Kidney (tissue), 14 donors: ENCODE measurements around the gene ZBTB47. TPM values are rescaled to one million over a fixed set of nuclear protein-coding genes. Genes with fewer than 3 reads are reported as not detected.
A peak's percentile ranks its signal among the peaks of the same experiment; 100 is the strongest.

Experiments used
- DNase-seq, 5 donors: peaks; one replicate each; pipeline ENCODE4 v3.0.0-alpha.2; 2013 to 2020
- FAIRE-seq: peaks from 2 replicates; lab custom pipeline; 2012; peaks lifted over from hg19 to GRCh38; lab: Jason Lieb, UNC
- H3K27ac ChIP-seq, 2 donors: one replicate each; pipeline ENCODE4 v1.7.0; 2013; ENCODE audit warnings: low read depth in 2 of 2, low read length in 2 of 2, inconsistent platforms in 1 of 2
- H3K27me3 ChIP-seq: one replicate; pipeline ENCODE4 v1.7.1; 2013; ENCODE audit warnings: low read length, inconsistent platforms; ENCODE audit not compliant: control insufficient read depth, insufficient read depth
- H3K36me3 ChIP-seq, 3 donors: one replicate each; pipeline versions ENCODE4 v1.7.0 to v1.7.1; 2013; ENCODE audit warnings: low read length in 3 of 3, control low read depth in 1 of 3, inconsistent platforms in 1 of 3; ENCODE audit not compliant: insufficient read depth in 3 of 3, control insufficient read depth in 2 of 3
- H3K4me1 ChIP-seq, 3 donors: one replicate each; pipeline versions ENCODE4 v1.7.0 to v1.7.1; 2013; ENCODE audit warnings: low read length in 3 of 3, inconsistent platforms in 1 of 3, low read depth in 1 of 3; ENCODE audit not compliant: control insufficient read depth in 2 of 3, insufficient read depth in 2 of 3
- H3K4me3 ChIP-seq, 3 donors: one replicate each; pipeline versions ENCODE4 v1.7.0 to v1.8.1; 2013; ENCODE audit warnings: low read length in 3 of 3, control low read depth in 1 of 3, inconsistent platforms in 1 of 3
- H3K9ac ChIP-seq, 3 donors: one replicate each; pipeline versions ENCODE4 v1.7.0 to v1.7.1; 2013; ENCODE audit warnings: low read length in 3 of 3, control low read depth in 1 of 3, inconsistent platforms in 1 of 3
- H3K9me3 ChIP-seq, 3 donors: one replicate each; pipeline versions ENCODE4 v1.7.0 to v1.7.1; 2013; ENCODE audit warnings: low read length in 3 of 3, control low read depth in 1 of 3, inconsistent platforms in 1 of 3; ENCODE audit not compliant: control insufficient read depth in 2 of 3, insufficient read depth in 1 of 3
- intact Hi-C: fragments of 100-400 bp; cut with DNase I; formaldehyde crosslinking; loops from one replicate; pipeline ENCODE4 v1.11.1; 2022
- polyA plus RNA-seq: library from polyadenylated mRNA; stranded (reverse); fragments of 350-450 nt; fragmentation: Illumina TruSeq; extraction: RNeasy Lipid Tissue Mini Kit (QIAGEN cat#74804); gene quantifications from one replicate; pipeline ENCODE4 v1.2.3, GENCODE V29; 2014; ENCODE audit warnings: low read depth, low replicate concordance; ENCODE audit not compliant: insufficient read depth
- total RNA-seq: library from RNA; stranded (reverse); fragmentation: NEBNext Ultra II Directional; extraction: Animal tissue kit (Norgen Biotek cat#: 25700); gene quantifications from one replicate; pipeline ENCODE4 v1.2.1, GENCODE V29; 2021
- TF ChIP-seq, protein P1 (sequence below): IDR thresholded peaks from 3 replicates; pipeline ENCODE4 v1.5.1; 2012; ENCODE audit warnings: mild to moderate bottlenecking, moderate library complexity, borderline replicate concordance; ENCODE audit not compliant: insufficient read depth; ENCODE audit errors: extremely low read depth
- donor health status: control.
- donor health status: control.
- donor health status: control.
- donor health status: control.
- donor health status: control.
- donor health status: DM: yes; HTN: yes; CAD: no.
- donor health status: Normal renal cell carcinoma (clear cell type).

The ZBTB47 gene
- total and polyA plus RNA-seq, 2 donors from 2014 or later = 7.8 to 26.6 TPM

- H3K9me3 ChIP-seq = no peaks in the 10 kb centered on the region
- TF ChIP-seq, protein P1, sequence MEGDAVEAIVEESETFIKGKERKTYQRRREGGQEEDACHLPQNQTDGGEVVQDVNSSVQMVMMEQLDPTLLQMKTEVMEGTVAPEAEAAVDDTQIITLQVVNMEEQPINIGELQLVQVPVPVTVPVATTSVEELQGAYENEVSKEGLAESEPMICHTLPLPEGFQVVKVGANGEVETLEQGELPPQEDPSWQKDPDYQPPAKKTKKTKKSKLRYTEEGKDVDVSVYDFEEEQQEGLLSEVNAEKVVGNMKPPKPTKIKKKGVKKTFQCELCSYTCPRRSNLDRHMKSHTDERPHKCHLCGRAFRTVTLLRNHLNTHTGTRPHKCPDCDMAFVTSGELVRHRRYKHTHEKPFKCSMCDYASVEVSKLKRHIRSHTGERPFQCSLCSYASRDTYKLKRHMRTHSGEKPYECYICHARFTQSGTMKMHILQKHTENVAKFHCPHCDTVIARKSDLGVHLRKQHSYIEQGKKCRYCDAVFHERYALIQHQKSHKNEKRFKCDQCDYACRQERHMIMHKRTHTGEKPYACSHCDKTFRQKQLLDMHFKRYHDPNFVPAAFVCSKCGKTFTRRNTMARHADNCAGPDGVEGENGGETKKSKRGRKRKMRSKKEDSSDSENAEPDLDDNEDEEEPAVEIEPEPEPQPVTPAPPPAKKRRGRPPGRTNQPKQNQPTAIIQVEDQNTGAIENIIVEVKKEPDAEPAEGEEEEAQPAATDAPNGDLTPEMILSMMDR = no peak
- no peaks in the 10 kb centered on the region for H3K36me3 ChIP-seq
- peaks cover 0 to 7% (median 0%) of the 10 kb centered on the region in 3 donors for H3K4me1 ChIP-seq
- peak in 2 of 5 donors; percentile 37 to 62 for DNase-seq
- no peak for FAIRE-seq
- intact Hi-C loops = no loop called here
- H3K9ac ChIP-seq = no peak overlapping the region
- no peak overlapping the region for H3K4me3 ChIP-seq
- H3K27ac ChIP-seq = no peak overlapping the region
- no peaks in the 10 kb centered on the region for H3K27me3 ChIP-seq
Measured at GRCh38 chr3:42658771-42659390, 5.4 kb downstream of the ZBTB47 start.

DNA sequence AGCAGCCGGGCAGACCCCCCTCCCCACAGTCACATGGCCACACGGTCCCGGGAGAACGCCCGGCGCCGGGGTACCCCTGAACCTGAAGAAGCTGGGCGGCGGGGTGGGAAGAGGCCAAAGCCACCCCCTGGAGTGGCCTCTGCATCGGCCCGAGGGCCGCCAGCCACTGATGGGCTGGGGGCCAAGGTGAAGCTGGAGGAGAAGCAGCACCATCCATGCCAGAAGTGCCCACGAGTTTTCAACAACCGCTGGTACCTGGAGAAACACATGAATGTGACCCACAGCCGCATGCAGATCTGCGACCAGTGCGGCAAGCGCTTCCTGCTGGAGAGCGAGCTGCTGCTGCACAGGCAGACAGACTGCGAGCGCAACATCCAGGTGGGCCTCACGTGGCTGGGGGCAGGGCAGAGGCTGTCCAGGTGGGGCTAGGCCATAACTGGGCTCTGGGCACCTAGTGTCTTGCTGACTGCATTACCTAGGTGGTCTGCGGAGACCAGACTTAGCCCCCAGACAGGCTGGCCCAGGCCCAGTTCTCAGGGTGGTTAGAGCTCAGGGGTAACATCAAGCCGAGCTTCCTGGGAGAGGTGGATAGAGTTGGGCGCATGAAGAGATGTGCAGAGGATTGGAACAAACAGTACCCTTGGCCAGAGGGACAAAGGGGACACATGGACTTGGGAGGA is 6.1 kb downstream of the ZBTB47 start:
- Histone ChIP-seq H3K36me3 (no peaks in the 10 kb centered on the region), H3K27ac (no peak overlapping the region), H3K9ac (no peak overlapping the region), H3K4me1 (peaks cover 0 to 7% (median 0%) of the 10 kb centered on the region in 3 donors), H3K27me3 (no peaks in the 10 kb centered on the region), H3K4me3 (no peak overlapping the region), H3K9me3 (no peaks in the 10 kb centered on the region)
- intact Hi-C loops = no loop called here
- FAIRE-seq = no peak
- TF ChIP-seq, protein P1 = no peak
- DNase-seq = peak in 2 of 5 donors; percentile 40 to 67

GRCh38 chr3:42660131-42660715 is 6.7 kb downstream of the ZBTB47 start:
- Histone ChIP-seq H3K4me3 (no peak overlapping the region), H3K9me3 (no peaks in the 10 kb centered on the region), H3K27me3 (no peaks in the 10 kb centered on the region), H3K36me3 (no peaks in the 10 kb centered on the region), H3K27ac (no peak overlapping the region), H3K4me1 (peaks cover 0 to 6% (median 0%) of the 10 kb centered on the region in 3 donors), H3K9ac (no peak overlapping the region)
- no peak for FAIRE-seq
- DNase-seq = peak in 1 of 5 donors; percentile 60
- TF ChIP-seq, protein P1 = no peak
- intact Hi-C loops = no loop called here
